ENCODE results near the gene NT5C3A. TPM values are rescaled to one million over a fixed set of nuclear protein-coding genes. Genes with fewer than 3 reads are reported as not detected.

The NT5C3A gene
- total RNA-seq, 1 experiment from 2014 or later, result 57.7 TPM

- POLR2A ChIA-PET (ENCODE audit: low non-redundant PET), result no interaction called here
- no peak overlapping the region for H3K27ac ChIP-seq (ENCODE audit: low read depth, low read length, poor library complexity, severe bottlenecking)
- TF ChIP-seq EZH2 (IDR thresholded peaks at IDR 0.05; ENCODE audit: borderline replicate concordance, low read depth, low read length, poor library complexity, severe bottlenecking) (no peak), CTCF (conservative IDR thresholded peaks at IDR 0.05; ENCODE audit: low read depth, low read length) (no peak)
- CTCF ChIA-PET, result no interaction called here
- no TSS peak for BruUV-seq (replicated peaks)
- H3K36me3 ChIP-seq (ENCODE audit: insufficient read depth, low read length, poor library complexity, severe bottlenecking), result no peaks in the 10 kb centered on the region
- DNase-seq (ENCODE audit: low spot score), result no peak
- H3K9me3 ChIP-seq (ENCODE audit: low read depth, low read length, poor library complexity, severe bottlenecking), result peaks cover 23% of the 10 kb centered on the region
- no peaks in the 10 kb centered on the region for H3K4me1 ChIP-seq (ENCODE audit: insufficient read depth, low read length, poor library complexity, severe bottlenecking)
- intact Hi-C loops (cut with micrococcal nuclease; ENCODE audit: unreplicated experiment), result no loop called here
- H3K4me3 ChIP-seq (ENCODE audit: low read depth, low read length, poor library complexity, severe bottlenecking), result no peak overlapping the region
- H3K27me3 ChIP-seq (replicated peaks; ENCODE audit: insufficient read depth, low read depth, low read length, poor library complexity), result peaks cover 4% of the 10 kb centered on the region
These were observed 8.3 kb upstream of the NT5C3A start for GRCh38 chr7:33070831-33071230.

GRCh38 chr7:33070277-33070676, 7.7 kb upstream of the NT5C3A start:
- Histone ChIP-seq H3K9me3 (ENCODE audit: low read depth, low read length, poor library complexity, severe bottlenecking) (peaks cover 25% of the 10 kb centered on the region), H3K4me3 (ENCODE audit: low read depth, low read length, poor library complexity, severe bottlenecking) (no peak overlapping the region), H3K27me3 (replicated peaks; ENCODE audit: insufficient read depth, low read depth, low read length, poor library complexity) (peaks cover 1% of the 10 kb centered on the region), H3K27ac (ENCODE audit: low read depth, low read length, poor library complexity, severe bottlenecking) (no peak overlapping the region), H3K36me3 (ENCODE audit: insufficient read depth, low read length, poor library complexity, severe bottlenecking) (no peaks in the 10 kb centered on the region), H3K4me1 (ENCODE audit: insufficient read depth, low read length, poor library complexity, severe bottlenecking) (no peaks in the 10 kb centered on the region)
- intact Hi-C loops (cut with micrococcal nuclease; ENCODE audit: unreplicated experiment), result no loop called here
- no peak for DNase-seq (ENCODE audit: low spot score)
- TF ChIP-seq CTCF (conservative IDR thresholded peaks at IDR 0.05; ENCODE audit: low read depth, low read length), result no peak
- ChIA-PET CTCF (no interaction called here), POLR2A (ENCODE audit: low non-redundant PET) (no interaction called here)
- BruUV-seq (replicated peaks), result no TSS peak

- no peak for DNase-seq (ENCODE audit: low spot score)
- Histone ChIP-seq H3K27me3 (replicated peaks; ENCODE audit: insufficient read depth, low read depth, low read length, poor library complexity) (no peaks in the 10 kb centered on the region), H3K4me3 (ENCODE audit: low read depth, low read length, poor library complexity, severe bottlenecking) (no peak overlapping the region), H3K27ac (ENCODE audit: low read depth, low read length, poor library complexity, severe bottlenecking) (no peak overlapping the region), H3K36me3 (ENCODE audit: insufficient read depth, low read length, poor library complexity, severe bottlenecking) (no peaks in the 10 kb centered on the region), H3K4me1 (ENCODE audit: insufficient read depth, low read length, poor library complexity, severe bottlenecking) (peaks cover 6% of the 10 kb centered on the region), H3K9me3 (ENCODE audit: low read depth, low read length, poor library complexity, severe bottlenecking) (peaks cover 25% of the 10 kb centered on the region)
- TF ChIP-seq CTCF (conservative IDR thresholded peaks at IDR 0.05; ENCODE audit: low read depth, low read length), result no peak
- TF ChIP-seq EZH2 (IDR thresholded peaks at IDR 0.05; ENCODE audit: borderline replicate concordance, low read depth, low read length, poor library complexity, severe bottlenecking), result no peak
- CTCF ChIA-PET, result no interaction called here
- BruUV-seq (replicated peaks), result no TSS peak
- POLR2A ChIA-PET (ENCODE audit: low non-redundant PET), result no interaction called here
- intact Hi-C loops (cut with micrococcal nuclease; ENCODE audit: unreplicated experiment), result no loop called here
These were observed 5.3 kb upstream of the NT5C3A start for GRCh38 chr7:33067921-33068320.

Data from A673 (cell line).